NCI-H128 (cell line): Measurements from ENCODE around the gene STRN.

ENCODE experiments used
- DNase-seq: peaks from one replicate; lab custom pipeline; 2025; ENCODE audit not compliant: unreplicated experiment; lab: John Stamatoyannopoulos, UW

Gene STRN

GRCh38 chr2:36797324-36798070 lies 168.8 kb downstream of the STRN start:
- DNase-seq, result no peak
